HG02678 (cell line): ENCODE results near the gene PON2.

Experiments used
- ATAC-seq: cut with Tn5 transposase; IDR thresholded peaks from one replicate; pipeline ENCODE4 v1.9.1; 2021; ENCODE audit warnings: mild to moderate bottlenecking, moderate library complexity; ENCODE audit not compliant: unreplicated experiment

The PON2 gene

GRCh38 chr7:95446618-95447017, 11.8 kb upstream of the PON2 start:
- ATAC-seq = no peak

GRCh38 chr7:95444796-95445195, 10.0 kb upstream of the PON2 start:
- ATAC-seq = no peak

- no peak for ATAC-seq
Measured at GRCh38 chr7:95441042-95441823, 6.4 kb upstream of the PON2 start.

- no peak for ATAC-seq
Measured at GRCh38 chr7:95440394-95441038, 5.7 kb upstream of the PON2 start.

GRCh38 chr7:95436407-95436806, 1.6 kb upstream of the PON2 start:
- ATAC-seq = no peak

- ATAC-seq = no peak
Measured at GRCh38 chr7:95435422-95435780, 573 bp upstream of the PON2 start.

- ATAC-seq = no peak
Measured at GRCh38 chr7:95433952-95434556, 774 bp downstream of the PON2 start.

- ATAC-seq = no peak
Measured at GRCh38 chr7:95433129-95433528, 1.7 kb downstream of the PON2 start.

- no peak for ATAC-seq
Measured at GRCh38 chr7:95432606-95433005, 2.2 kb downstream of the PON2 start.

GRCh38 chr7:95430864-95431263, 4.0 kb downstream of the PON2 start:
- no peak for ATAC-seq

GRCh38 chr7:95429241-95429990, 5.4 kb downstream of the PON2 start:
- no peak for ATAC-seq

GRCh38 chr7:95427914-95428516, 6.8 kb downstream of the PON2 start:
- no peak for ATAC-seq

GRCh38 chr7:95427166-95427565, 7.7 kb downstream of the PON2 start:
- ATAC-seq = no peak

- ATAC-seq = no peak
Measured at GRCh38 chr7:95425694-95426093, 9.1 kb downstream of the PON2 start.

- no peak for ATAC-seq
Measured at GRCh38 chr7:95424716-95425115, 10.1 kb downstream of the PON2 start.

- ATAC-seq = peak; percentile 34
Measured at GRCh38 chr7:95421847-95422444, 12.9 kb downstream of the PON2 start.

- ATAC-seq = peak; percentile 33
Measured at GRCh38 chr7:95421000-95421846, 13.6 kb downstream of the PON2 start.

- no peak for ATAC-seq
Measured at GRCh38 chr7:95412075-95412474, 22.8 kb downstream of the PON2 start.

GRCh38 chr7:95411666-95412065, 23.2 kb downstream of the PON2 start:
- ATAC-seq = no peak

GRCh38 chr7:95411036-95411435, 23.8 kb downstream of the PON2 start:
- ATAC-seq = no peak
